NCI-H146 (cell line): ENCODE measurements around the gene PPP1R12A.
"Not testable (repeated sequence)": the region's sequence is repeated elsewhere in the genome, so short reads cannot be mapped to it uniquely, and the experiment has no call there.

Experiments
- DNase-seq: peaks from one replicate; lab custom pipeline; 2025; lab: John Stamatoyannopoulos, UW

Gene PPP1R12A

DNA sequence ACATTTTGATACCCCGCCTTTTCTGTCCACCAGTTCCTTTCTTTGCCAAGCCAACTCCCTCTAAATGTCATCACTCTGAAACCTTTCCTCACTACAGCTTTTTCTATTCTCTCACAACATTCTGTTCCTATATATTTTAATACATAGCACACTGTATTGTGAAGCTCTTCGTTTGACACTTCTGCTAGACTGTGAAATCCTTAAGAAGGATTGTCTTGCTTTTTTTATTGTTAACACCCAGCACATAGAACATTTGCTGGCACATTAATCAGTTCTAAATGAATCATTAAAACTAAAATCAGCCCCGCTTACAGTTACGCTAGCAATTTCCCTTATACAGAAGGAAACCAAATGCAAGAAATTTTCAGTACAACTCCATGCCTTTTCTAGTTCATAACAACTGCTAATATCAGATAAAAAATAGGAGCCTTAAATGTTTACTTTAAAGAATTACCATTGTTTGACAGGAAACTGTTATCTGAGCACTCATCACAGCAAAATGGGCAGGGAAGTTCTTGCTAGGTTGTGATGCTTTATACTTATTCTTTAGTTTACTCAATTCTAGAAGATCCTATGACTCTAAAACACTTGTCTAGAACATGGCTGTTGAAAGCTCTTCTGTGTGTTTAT lies 93.5 kb downstream of the PPP1R12A start:
- no peak for DNase-seq

DNA sequence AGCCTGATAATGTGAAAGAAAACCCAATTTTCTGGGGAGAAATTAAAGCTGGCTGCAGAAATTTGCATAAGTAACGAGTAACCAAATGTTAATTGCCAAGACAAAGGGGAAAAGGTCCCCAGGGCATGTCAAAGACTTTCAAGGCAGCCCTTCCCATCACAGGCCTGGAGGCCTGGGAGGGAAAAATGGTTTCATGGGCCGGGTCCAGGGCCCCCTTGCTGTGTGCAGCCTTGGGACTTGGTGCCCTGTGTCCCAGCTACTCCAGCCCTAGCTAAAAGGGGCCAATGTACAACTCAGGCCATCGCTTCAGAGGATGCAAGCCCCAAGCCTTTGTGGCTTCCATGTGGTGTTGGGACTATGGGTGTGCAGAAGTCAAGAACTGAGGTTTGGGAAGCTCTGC lies 96.5 kb downstream of the PPP1R12A start:
- DNase-seq, result no peak

GRCh38 chr12:79837575-79837974 lies 97.3 kb downstream of the PPP1R12A start:
- no peak for DNase-seq

DNA sequence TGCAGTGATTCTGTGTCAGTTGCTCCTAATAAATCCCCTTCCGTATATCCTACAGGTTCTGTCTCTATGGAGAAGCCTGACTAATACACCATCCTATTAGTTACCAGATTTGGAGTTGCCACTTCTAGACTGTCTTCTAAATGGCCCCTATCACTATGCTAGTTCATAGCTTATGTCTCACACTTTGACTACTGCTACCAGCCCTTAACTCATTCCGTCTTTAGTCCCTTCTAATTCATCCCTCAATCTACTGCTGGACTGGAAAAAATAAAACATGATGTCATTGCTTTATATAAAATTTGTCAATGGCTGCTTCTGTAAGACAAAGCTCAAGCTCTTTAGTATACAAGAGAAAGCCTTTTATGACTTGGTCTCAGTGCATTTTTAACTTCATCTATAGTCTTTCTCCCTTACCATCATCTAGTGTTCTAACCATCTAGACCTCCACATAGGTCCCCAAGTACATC lies 99.5 kb downstream of the PPP1R12A start:
- no peak for DNase-seq

GRCh38 chr12:79834712-79835376 lies 100.1 kb downstream of the PPP1R12A start:
- no peak for DNase-seq

DNA sequence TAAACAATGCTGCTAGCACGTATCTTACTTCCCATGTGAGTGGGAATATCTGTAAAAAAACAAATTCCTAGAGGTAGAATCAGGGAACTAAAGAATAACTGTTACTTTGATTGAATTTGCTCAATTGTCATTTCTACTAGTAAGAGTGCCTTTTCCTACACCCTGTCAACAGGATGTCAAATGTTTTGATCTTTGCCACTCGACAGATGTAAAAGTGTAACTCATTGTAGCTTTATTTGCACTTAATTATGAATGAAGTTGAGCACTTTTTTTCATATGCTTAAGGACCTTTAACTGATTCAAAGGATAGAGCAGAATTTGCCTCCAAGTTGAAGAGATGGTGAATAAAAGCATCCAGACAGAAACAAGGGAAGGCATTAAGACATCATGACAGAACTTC lies 104.5 kb downstream of the PPP1R12A start:
- DNase-seq, result no peak

GRCh38 chr12:79828924-79829323 lies 106.0 kb downstream of the PPP1R12A start:
- DNase-seq, result no peak

DNA sequence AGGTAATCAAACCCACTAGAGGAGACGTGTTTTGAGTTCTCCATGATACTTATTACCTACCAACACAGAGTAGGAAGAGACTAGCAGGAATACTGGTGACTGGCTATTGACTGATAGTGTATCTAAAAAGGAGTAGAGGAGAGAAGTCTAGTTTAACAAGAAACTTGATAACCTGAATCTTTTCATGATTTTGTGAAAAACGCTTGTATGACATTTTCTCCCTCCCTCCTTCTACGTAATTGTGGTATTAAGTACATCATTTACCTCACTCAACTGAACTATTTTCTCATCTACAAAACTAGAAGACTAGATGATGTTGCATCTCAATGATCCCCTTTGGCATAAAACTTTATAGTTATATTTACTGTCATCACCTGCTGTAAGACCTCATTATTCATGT lies 107.4 kb downstream of the PPP1R12A start:
- no peak for DNase-seq

DNA sequence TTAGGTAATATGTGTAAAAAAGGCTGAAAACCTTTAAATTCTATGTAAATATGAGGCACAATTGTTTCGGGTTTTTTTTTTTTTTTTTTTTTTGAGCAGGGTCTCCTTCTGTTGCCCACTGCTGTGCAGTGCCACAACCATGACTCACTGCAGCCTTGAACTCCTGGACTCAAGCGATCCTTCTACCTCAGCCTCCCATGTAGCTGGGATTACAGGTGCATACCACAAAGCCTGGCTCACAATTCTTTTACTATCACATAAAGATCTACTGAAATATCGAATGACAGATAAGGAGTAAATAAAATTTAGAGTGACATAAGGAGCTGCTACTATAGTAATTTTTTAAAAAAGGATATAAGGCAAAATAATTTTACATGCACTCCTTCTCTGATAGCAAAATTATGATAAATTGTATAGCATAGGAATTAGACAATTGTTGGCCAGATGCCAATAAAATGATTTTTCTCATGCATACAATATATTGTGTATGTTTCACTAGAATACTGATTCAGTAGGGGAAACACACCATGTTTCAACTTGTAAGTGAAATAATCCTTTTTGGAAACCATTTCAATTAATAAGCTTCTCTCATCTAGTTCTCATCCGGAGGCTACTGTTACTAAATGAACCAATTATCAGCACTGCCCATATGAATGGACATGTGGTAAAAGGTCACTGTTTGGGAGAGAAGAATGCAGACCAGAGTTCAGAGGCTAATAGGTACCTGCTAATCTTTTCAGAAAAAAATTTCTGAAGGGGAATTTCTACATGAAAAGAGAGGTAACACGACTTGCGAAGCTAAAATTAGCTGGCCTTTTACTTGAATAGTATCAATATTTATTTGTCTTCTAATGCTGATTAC lies 108.4 kb downstream of the PPP1R12A start:
- DNase-seq, result no peak

- no peak for DNase-seq
Observed at GRCh38 chr12:79822475-79822874, 112.4 kb downstream of the PPP1R12A start.

GRCh38 chr12:79818856-79819255 lies 116.0 kb downstream of the PPP1R12A start:
- no peak for DNase-seq

DNA sequence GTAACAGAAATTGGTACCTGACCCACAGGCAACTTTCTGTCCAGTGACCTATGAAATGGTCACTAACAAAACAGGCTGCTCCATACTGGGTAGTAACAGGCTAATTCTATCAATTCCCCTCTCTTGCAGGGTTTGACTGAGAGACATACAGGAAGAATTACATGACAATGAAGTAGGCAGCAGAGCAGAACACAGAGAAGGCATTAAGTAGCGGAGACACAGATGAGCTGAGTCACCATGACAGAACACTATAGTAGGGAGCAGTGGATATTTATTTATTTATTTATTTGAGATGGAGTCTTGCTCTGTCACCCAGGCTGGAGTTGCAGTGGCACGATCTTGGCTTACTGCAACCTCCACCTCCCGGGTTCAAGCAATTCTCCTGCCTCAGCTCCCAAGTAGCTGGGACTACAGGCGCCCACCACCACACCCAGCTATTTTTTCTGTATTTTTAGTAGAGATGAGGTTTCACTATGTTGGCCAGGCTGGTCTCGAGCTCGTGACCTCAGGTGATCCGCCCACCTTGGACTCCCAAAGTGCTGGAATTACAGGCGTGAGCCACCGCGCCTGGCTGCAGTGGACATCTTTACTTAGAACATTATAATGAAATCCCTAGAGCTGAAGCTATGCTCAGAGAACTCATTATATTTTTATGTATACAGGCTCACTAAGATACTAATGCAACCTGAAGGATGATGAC lies 150.4 kb downstream of the PPP1R12A start:
- DNase-seq, result not testable (repeated sequence)

DNA sequence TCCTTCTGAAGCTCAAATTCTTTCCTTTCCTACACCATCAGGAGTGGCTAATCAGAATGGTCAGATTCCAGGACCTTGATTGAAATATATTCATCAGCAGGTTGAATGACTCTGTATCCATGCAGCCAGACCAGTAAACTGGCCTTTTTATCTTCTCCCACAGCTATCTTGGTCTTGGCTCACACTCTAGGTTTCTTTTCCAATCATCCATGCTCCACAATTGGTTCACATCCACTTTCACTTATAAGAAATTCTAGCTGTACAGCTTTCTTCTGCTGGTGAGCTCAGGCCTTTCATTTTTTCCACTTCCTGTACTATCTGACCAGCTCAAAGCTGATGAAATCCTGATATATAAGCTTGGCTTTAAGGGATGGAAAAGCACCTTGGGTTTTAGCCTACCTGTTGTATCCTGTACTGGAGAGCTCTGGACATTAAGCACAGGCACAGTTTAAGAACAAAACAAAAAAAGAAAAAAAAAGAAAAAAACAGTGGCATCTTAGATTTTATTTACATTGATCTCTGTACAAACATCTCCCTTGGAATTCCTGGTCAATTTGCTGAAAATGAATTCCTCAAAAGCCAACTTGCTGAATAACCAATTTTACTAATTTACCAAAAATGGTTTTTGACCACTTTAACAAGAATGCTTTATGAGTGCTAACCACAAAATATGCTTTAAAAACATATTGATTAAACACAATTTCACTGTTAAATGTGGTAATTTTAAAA lies 152.6 kb downstream of the PPP1R12A start:
- DNase-seq, result no peak

DNA sequence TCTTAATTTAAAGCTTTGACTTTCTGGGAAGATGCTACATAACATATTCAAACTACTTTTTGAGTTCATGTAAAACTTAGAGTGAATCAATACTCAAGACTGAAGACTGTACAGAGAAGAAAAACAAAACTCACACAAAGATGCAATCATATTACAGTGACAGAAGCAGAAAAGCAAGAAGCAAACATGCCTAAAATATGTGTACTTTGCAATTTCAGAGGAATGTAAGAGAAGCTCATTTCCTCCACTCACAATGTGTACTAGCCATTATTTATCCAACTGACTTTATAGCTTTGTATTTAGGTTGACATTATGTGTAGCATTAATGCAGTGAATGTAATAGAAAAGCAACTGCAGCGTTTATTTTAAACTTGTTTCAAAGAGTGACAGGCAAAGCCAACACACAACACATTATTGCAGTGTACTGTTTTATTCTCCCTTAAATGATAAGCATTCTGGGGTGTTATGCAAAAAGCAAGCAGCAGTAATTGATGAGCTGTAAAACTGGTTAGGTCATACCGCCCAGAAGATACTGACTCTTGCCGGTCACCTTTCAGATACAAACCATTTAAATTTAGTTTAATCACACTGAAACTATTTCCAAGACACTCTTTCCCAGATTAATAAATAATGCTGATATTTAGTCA lies 156.0 kb downstream of the PPP1R12A start:
- DNase-seq, result no peak

DNA sequence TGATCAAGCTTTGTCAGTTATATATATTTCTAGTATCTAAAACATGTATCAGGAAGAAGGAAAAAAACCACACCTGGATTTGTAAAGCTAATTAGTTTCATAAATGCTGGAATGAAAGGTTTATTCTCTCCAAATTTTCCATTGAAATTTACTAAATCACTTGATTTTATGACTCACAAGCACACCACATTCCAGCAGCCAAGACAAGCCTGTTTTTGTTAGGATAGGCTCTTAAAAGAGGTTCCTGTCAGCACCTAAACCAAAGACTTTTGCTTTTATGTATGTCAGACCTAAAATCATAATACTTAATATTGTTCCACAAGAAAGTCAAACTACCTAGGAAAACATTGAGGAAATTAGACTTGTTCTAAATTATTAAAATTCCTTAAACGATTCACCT lies 158.8 kb downstream of the PPP1R12A start:
- no peak for DNase-seq

GRCh38 chr12:79775355-79776027 lies 159.4 kb downstream of the PPP1R12A start:
- DNase-seq, result no peak

DNA sequence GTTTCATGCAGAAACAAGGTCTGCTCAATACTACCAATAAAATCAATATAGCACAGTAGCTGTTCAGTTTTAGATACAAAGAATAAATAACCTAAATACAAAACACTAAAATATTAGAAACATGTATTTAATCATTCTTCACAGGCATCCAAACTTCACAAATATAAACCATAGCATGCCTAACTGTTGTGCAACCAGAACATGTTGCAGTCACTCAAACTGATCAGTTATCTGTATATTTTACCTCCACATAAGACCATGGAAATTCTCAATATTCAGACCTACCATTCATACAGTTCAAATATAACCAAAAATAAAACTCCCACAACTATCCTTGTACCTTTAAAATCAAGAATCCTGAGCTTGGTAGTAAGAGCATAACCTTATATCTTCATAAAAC lies 161.0 kb downstream of the PPP1R12A start:
- DNase-seq, result no peak

DNA sequence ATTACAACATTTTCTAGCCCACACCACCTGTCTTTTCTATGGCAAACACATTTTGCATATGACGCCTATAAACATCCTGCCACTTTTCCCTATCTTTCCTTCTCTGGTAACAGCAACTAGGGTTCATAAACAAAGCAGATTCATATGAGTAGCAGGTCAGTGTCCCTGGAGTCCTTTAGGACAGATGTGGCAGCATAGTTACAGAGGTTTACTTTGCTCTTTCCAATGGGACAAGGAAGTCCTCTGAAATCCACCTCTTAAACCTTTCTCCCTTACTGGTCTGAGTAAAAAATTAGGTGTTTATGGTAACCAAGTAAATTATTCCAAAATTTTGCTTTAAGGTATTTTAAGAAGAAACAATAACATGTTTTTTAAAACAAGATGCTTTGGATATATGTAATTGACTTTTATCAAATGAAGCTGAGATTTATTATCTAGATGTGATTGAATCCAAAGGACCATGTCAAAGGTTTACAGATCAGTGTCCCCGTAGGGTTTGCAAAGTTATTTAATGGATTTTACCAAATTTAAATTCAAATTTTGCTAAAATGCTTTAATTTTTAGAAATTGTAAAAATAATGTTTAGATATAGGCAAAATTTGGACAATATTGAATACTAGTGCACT lies 164.9 kb downstream of the PPP1R12A start:
- DNase-seq, result no peak

GRCh38 chr12:79769189-79769859 lies 165.6 kb downstream of the PPP1R12A start:
- no peak for DNase-seq
